IPS DF 4.7 (cell line): Measurements from ENCODE around the gene DIAPH3.
"Not testable (repeated sequence)": the region's sequence is repeated elsewhere in the genome, so short reads cannot be mapped to it uniquely, and the experiment has no call there.

Source experiments
- DNase-seq: peaks from one replicate; pipeline ENCODE4 v3.0.0-alpha.2; 2013; ENCODE audit warnings: low spot score; ENCODE audit errors: extremely low read depth

The DIAPH3 gene

GRCh38 chr13:60094385-60095088 is 69.2 kb downstream of the DIAPH3 start:
- no peak for DNase-seq

GRCh38 chr13:60093425-60094019 is 70.2 kb downstream of the DIAPH3 start:
- no peak for DNase-seq

DNA sequence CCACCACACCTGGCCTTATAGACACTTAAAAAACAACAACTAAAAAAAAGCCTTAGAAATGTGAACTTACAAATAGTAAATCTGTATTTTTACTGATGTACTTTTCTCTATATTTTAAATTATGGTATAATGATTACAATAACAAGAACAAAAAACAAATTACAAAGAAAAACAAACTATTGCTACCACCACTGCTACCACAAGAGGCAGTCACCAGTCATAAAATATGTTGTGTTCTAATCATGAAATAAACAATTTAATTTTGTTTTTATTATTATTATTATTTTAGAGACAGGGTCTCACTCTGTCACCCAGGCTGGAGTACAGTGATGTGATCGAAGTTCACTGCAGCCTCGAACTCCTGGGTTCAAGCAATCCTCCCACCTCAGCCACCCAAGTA is 72.2 kb downstream of the DIAPH3 start:
- DNase-seq = no peak

DNA sequence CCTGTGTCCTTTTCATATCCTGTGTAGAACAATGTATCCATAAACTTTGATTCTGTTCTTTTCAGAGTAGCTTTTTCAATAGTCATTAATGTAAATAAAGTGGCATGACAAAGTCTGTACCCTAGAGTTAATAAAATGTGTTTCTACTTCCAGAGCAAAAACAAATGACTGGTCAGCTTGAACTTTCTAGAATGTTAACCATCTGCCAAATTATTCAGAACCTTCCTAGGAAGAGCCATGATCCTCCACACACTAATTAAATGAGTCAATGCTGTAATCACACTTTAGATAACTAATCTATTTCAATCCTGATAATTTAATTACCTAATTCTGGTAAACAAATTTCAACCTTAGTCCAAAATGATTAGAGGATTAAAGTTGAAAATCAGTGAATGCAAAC is 73.2 kb downstream of the DIAPH3 start:
- DNase-seq = no peak

- DNase-seq = not testable (repeated sequence)
These were observed 79.9 kb downstream of the DIAPH3 start for GRCh38 chr13:60083780-60084179.

- no peak for DNase-seq
These were observed 82.9 kb downstream of the DIAPH3 start for GRCh38 chr13:60080850-60081249.

DNA sequence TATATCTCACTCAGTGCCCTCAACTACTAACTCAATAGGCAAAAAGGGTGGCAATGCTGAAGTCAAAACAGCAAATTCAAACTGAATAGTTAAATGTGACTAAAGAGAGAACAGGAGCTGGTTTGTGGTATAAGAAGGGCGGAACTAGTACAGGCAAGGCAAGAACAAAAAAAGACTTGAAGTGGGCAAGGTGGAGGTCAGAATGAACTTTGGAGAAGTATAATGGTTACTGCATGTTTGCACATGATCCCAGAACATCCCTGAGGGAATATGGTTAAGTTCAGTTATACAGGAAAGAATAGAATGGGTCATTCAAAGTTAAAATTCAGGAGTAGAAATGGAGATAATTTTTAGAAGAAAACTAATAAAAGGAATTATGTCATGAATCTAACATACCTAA is 85.5 kb downstream of the DIAPH3 start:
- no peak for DNase-seq

DNA sequence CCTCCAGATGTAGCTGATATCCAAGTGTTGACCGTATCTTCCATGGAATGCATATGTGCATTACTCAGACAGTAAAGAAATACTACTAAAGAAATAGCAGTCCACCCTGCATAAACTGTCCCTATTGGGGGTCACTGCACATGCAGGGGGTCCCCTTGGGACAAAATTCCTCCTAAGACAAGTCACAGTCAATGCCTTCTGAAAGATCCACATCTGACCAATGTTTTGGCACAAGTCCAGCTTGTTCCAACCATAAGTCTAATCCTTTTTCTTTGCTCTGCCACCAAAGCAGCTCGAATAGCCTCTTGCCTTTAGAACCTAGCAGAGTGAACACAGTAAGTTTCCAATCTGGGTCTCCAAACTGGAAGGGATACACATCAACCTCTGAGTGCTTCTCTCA is 87.9 kb downstream of the DIAPH3 start:
- DNase-seq = no peak

DNA sequence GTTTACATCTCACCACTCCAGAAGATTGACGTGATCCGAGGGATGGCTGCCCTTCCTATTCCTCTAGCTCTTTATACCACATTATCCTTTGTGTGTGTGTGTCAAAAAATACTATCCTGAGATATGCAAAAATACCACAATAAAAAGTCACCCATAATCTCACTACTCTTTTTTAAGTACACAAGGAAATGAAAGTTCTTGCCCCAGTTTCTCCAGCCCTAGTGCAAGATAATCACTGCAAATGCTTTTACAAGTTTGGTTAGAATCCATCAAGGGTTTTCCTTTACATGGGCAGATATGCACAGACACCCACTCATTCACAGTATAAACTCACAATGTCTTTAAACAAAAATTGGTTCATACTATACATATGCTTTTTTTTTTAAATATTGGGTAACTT is 89.3 kb downstream of the DIAPH3 start:
- no peak for DNase-seq

- no peak for DNase-seq
These were observed 97.5 kb downstream of the DIAPH3 start for GRCh38 chr13:60066226-60066625.

DNA sequence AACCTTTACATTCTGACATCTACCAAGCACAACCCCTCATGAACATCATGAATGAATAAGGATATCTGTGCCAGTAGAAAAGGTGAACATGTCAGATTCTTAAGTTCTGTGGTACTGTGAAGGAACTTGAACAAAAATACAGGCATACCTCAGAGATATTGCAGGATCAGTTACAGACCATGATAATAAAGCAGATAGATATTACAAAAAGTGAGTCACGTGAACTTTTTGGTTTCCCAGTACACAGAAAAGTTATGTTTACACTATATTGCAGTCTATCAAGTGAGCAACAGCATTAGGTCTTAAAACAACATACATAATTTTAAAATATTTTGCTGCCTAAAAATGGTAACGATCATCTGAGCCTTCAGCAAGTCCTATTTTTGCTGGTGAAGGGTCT is 101.2 kb downstream of the DIAPH3 start:
- no peak for DNase-seq

DNA sequence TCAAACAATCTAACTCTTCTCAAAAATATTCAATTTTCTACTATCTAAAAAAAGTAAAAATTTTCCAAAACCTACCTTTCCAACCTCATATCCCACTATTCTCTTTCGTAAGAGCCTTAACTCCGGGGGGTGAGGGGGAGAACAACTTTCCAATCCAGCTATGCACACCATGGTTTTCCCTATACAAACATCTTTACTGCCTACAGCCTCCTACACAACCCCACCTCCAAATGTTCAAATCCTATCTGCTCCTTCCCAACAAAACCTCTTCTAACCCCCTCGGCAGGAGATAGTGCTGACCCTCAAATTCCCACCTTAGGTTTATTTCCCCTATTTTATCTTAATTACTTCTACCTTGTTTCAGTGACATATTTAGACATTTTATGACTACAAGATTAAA is 102.0 kb downstream of the DIAPH3 start:
- no peak for DNase-seq

DNA sequence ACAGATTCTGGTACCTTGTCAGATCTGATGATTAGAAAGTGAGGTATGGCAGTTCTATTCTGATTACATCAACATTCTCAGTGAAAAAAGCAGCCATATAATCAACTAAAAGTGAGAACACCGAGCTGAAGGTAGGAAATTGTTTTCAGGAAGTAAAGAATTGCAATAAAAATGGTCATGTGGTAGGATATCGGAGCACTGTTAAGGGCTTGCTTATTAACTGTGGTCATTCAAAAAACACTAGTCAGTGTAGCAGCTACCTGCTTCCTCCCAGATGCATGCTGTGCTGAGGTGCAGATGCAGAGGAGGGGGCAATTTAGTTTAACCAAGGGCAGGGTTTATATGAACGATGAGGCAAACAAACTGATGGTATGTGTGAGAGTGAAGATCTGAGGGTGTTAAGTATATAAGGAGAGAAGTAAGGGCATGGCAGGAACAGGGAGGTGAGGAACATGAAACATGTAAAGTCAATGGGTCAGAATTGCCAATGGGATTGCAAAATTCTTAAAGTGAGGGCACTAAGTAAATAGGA is 111.9 kb downstream of the DIAPH3 start:
- no peak for DNase-seq

DNA sequence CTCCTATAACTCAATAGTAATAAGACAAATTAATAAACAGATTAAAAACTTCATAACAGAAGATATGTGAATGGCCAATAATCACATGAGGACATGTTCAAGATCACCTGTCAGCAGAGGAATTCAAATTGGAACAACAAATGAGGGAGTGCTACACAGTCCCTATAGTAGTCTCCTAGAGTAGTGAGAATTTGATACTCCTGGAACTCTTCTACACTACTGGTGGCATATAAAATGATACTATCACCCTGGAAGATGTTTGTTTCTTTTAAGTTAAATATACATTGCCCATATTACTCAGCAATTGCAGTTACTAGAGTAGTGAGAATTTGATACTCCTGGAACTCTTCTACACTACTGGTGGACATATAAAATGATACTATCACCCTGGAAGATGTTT is 115.4 kb downstream of the DIAPH3 start:
- not testable (repeated sequence) for DNase-seq

DNA sequence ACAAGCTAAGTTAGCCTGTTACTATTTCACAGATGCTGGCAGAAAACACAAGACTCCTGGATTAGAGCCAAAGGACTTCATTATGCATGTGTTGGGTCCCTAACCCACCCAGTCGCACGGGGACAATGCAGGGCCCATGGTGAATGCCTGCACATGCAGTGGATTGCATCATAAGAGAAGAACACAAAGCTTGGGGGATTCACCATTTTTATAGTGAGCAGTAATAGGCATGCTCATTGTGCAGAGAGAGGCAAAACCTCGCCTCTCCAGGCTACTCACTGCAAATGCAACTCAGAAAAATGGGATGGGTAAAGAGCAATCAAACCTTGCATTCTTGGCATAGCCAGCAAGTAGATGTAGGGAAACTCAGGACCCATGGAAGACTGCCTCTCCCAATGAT is 115.8 kb downstream of the DIAPH3 start:
- DNase-seq = no peak

DNA sequence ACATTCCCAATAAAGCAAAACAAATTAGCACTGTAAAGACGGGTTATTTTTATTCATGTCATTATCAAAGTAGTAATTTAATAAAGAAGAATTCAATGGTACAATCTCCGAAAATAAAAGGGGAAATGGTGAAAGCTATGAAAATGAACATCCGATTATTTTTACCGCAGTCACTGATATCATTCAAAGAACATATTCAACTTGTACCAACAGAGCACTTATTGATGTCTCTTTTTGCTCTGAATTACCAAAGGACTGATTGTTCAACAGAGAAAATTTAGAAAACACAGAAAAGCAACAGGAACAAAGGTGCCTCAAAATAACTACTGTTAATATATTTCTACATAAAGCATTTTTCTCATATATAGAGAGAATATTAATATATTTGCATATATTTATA is 119.4 kb downstream of the DIAPH3 start:
- no peak for DNase-seq

- DNase-seq = no peak
These were observed 120.5 kb downstream of the DIAPH3 start for GRCh38 chr13:60043262-60043661.

DNA sequence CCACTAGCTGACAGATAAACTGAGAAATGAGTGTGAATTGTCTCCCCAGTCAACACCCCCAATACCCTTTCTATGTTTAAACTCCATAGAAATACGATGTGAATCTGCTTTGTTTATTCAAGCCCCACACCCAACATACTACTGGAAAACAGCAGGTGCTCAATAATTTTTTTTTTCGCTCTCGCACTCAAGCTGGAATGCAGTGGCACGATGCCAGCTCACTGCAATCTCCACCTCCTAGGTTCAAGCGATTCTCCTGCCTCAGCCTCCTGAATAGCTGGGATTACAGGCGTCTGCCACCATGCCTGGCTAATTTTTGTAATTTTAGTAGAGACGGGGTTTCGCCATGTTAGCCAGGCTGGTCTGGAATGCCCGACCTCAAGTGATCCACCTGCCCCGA is 123.1 kb downstream of the DIAPH3 start:
- not testable (repeated sequence) for DNase-seq

DNA sequence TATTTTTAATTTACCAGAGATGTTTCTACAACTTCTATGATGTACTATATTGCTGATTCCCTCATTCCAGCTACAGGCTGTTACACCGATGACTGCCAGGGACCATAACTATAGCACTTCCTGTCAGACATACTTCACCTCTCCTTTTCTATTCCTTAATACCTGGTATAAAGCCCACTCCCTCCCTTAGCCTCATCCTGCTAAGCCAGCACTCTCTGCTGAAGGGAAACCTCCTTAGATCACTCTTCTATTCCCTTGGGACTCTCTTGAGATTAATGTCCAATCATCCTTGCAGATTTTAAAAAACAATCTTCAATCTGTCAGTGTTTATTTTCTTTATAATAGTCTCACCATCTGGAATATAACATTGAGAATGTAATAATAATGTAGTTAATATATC is 127.9 kb downstream of the DIAPH3 start:
- no peak for DNase-seq

GRCh38 chr13:60032851-60033250 is 130.9 kb downstream of the DIAPH3 start:
- no peak for DNase-seq

DNA sequence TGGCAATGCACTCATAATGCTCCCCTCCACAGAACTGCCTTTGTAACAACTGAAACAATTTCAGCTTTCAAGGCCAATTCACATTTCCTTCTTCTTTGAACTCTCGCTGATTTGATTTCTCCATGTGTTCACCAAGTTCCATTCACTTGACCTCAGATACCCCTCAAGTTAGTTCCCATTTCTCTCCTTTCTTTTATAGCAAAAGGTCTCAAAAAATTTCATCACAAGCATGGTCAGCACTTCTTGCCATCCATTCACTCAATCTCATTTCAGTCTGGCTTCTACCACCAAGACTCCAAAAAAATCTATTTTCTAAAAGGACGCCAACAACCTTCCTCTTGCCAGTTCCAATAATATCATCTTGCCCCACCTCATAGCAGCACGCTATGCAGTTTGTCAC is 135.7 kb downstream of the DIAPH3 start:
- DNase-seq = no peak

DNA sequence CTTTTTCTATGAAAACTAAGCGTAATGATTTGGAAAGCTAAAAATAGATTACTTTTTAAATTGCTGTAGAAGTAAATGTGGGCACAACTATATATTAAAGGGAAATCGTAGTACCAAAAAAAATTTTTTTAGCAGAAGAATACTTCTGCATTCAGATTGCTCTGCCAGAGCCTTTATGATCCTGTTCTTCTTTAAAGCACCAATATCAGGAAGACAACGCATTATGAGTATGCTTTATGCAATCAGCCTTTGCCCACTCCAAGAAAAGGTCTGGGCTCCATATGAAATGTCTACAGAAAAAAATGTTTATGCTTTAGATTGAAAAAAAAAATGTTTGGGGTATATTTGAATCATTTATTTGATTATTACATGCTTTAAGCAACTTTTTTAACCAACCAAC is 137.4 kb downstream of the DIAPH3 start:
- no peak for DNase-seq

DNA sequence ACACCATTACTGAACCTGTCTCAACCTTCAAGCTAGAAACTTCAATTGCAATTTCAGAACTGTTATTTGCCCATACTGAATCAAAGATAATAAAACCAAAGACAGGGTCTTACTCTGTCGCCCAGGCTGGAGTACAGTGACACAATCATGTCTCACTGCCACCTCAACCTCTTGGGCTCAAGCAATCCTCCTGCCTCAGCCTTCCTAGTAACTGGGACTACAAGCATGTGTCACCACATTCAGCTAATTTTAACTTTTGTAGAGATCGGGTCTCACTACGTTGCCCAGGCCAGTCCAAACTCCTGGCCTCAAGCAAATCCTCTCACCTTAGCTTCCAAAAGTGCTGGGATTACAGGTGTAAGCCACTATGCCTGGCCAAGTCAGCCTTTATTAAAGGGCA is 143.4 kb downstream of the DIAPH3 start:
- no peak for DNase-seq
